Measurements from ENCODE around the gene SMG6.
A peak's percentile ranks its signal among the peaks of the same experiment; 100 is the strongest.
"Not testable (repeated sequence)": the region's sequence is repeated elsewhere in the genome, so short reads cannot be mapped to it uniquely, and the experiment has no call there.

The SMG6 gene

GRCh38 chr17:2302778-2303203 is 794 bp downstream of the SMG6 start:
- no peak for DNase-seq

GRCh38 chr17:2299756-2300155 is 3.8 kb downstream of the SMG6 start:
- DNase-seq: no peak

DNA sequence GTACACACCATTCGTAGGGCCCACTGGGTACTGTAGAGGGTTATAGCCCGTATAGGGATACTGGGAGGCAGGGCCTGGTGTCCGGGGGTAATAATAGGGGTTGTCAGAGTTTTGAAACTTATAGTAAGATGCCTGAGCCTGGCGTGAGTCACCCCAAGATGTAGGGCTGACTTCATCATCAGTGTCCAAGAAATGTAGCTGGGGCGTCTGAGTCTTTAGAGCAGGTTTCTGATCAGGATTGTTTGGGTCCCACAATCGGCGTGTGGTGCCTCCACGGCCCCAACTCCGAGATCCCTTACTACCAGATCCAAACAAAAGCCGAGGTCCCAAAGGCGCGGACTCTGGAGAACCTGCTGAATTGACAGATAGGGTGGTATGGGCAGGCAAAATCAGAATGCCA is 4.4 kb downstream of the SMG6 start:
- no peak for DNase-seq

DNA sequence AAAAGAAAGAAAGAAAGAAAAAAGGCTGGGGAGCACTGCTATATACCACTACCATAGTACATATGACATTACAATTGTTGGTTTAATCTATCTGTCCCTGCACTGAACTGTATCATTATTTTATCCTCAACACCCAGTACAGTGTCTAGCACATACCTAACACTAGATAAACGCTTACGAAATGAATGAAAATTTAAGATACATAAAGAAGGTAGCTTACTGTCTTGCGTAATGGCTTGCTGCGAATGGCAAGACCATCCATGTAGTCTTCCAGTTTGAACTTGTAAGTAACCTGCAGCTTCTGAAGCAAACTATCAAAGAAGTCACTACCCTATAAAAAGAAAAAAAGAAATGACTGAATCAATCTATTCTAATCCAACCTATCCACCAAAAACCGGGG is 6.6 kb downstream of the SMG6 start:
- DNase-seq: no peak

DNA sequence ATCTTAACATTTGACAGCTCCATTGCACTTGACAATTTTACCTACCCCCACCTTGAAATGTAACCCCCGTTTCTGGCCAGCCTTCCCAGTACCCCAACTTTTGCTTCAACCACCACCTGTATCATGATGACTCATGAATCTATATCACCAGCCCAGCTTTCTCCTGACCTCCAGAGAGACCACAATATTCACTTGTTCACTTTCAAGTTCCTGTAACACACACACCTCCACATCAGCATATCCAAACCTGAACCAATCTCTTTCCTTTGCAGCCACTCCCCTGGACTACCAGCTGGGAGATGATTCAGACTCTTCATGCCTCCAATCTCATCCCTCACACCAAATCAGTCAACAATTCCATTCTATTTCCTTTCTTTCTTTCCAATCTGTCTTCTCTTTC is 8.0 kb downstream of the SMG6 start:
- DNase-seq: no peak

GRCh38 chr17:2292100-2292499 is 11.5 kb downstream of the SMG6 start:
- DNase-seq: no peak

DNA sequence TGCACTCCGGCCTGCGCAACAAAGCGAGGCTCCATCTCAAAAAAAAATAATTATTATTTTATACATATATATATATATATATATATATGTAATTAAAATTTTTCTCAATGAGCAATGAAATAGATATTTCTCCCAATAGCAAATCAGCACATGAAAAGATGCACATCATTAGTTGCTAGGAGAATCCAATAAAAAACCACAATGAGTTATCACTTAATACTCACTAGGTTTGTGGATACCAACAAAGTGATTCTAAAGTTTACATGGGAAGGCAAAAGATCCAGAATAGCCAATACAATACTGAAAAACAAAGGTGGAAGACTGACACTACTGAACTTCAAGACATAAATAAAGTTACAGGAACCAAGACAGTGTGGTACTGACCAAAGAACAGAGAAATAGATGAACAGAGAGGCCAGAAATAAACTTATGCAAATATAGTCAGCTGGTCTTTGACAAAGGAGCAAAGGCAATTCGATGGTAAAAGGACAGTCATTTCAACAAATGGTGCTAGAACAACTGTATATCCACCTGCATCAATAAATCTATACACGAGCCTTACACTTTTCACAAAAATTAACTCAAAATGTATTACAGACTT is 13.6 kb downstream of the SMG6 start:
- DNase-seq: no peak

DNA sequence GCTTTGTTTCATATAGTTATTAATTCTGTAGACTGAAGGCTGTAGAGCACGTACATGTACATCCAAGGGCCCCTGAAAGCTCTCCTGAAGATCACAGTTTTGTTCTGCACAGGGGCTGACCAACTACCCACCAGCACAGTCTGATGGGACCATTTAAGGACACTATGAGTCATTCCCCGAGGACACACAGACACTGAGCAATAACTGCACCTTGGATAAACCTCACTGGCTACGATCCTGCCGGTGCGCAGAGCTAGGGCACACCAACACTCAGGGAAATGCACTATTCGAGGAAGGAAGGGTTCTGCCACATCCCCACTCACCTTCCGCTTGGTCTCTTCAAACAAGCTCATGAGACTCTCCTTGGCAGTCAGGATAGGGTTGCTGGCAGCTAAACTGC is 20.3 kb downstream of the SMG6 start:
- no peak for DNase-seq

DNA sequence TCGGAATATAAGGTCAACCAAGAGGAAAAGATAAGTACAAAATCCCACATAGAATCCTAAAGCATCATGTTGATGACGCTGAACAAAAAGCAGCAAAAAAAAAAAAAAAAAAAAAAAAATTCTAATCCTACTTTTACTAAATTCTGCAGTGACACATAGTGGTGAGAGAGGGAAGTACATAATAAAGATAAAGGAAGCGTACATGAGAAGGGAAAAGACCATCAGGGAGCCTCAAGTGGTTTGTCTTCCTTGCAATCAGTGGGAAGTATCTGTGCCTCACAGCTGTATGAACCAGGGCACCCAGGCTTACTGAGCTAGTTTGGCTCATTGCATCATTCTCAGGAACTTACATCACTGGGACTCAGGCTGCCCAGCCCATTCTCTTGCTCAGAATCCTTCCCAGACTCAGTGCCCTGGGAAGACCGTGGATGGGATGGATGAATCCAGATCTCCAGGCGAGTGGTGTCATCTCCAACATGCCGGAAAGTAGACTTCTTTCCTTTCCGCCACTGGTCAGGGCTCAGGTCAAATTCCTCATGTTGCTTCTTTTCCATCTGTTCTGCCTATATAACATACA is 21.2 kb downstream of the SMG6 start:
- peak; percentile 47 to 50 for DNase-seq

DNA sequence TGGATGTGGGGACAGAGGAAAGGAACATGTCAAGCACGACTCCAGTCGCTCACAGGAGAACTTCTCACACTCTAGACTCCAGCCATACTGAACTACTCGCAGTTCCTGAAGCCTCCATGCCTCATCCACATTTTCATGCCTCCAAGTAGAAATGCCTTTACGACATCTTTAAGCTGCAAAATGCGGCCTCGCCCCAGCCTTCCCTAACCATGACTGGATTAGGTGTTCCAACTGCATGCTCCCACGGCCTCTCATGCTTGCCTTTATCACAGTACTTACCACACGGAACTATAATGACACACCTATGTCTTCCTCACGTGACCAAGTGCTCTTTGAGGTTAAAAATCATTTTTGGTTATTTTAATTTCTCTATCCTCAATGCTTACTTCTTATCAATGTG is 23.9 kb downstream of the SMG6 start:
- DNase-seq: no peak

DNA sequence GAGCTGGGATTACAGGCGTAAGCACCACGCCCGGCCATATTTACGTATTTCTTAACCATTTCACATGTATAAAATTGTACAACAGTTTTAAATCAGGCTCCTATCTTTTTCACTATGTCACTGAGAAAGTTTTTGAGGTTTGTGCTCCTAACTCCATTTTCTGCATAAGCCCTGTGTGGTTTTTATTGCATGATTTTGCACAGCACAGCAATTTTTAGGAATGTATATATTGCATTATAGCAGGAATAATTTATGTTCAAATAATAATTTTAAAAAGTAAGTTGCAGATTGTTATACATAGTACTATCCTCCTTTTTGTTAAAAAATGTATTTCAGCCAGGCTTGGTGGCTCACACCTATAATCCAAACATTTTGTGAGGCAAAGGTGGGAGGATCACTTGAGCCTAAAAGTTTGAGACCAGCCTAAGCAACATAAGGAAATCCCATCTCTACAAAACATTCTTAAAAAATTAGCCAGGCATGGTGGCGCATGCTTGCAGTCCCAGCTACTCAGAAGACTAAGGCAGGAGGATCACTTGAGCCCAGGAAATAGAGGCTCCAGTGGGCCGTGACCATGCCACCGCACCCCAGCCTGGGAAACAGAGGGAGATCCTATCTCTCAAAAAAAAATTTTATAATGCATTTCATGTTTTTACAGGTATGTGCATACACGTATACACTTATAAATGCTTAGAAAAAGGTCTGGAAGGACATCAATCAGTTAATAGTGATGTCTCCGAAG is 26.0 kb downstream of the SMG6 start:
- no peak for DNase-seq

GRCh38 chr17:2275722-2276121 is 27.9 kb downstream of the SMG6 start:
- DNase-seq: no peak

- DNase-seq: no peak
Measured at GRCh38 chr17:2274414-2274813, 29.2 kb downstream of the SMG6 start.

DNA sequence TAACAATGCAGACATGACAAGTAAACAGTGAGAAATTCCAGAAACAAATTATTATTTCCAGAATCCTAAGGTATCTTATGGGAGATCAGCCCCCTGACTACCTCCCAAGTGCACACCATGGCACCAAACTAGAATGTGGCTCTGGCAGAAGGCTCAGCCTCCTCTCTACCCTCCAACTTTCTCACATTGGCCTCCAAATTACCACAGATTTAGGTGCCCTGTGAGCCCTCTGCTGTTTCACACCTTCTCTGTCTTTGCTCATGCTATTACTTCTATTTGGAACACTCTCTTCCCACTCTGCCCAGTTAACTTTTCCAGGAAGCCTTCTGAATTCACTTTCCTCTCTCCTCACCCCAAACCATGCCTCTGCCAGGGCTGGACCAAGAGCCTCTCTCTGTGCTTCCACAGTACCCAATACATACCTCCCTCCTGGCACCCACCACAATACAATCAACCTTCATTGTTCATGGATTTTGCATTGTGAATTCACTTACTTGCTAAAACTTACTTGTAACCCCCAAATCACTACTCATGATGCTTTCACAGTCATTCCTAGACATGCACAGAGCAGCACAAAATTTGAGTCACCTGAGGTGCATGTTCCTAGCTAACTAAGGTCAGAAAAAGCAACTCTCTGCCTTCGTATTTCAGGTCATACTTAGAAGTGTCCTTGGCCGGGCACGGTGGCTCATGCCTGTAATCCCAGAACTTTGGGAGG is 31.4 kb downstream of the SMG6 start:
- DNase-seq: no peak

- no peak for DNase-seq
Measured at GRCh38 chr17:2267354-2267753, 36.2 kb downstream of the SMG6 start.

DNA sequence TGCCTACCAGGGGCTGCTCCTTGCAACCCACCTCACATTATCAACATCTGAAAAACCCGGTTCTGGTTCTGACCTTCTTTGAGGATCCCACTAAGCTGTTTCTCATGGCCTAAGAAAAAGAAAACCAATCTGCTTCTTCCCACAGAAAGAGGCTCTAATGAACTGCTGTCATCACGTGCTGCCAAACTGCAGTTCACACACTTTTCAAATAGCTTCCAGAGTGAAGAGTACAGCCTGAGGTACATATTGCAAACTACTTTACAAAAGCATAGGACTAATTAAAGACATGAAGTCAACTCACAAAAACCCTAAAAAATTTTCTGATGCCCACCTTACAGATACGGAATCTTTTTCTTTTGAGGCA is 36.7 kb downstream of the SMG6 start:
- DNase-seq: no peak

DNA sequence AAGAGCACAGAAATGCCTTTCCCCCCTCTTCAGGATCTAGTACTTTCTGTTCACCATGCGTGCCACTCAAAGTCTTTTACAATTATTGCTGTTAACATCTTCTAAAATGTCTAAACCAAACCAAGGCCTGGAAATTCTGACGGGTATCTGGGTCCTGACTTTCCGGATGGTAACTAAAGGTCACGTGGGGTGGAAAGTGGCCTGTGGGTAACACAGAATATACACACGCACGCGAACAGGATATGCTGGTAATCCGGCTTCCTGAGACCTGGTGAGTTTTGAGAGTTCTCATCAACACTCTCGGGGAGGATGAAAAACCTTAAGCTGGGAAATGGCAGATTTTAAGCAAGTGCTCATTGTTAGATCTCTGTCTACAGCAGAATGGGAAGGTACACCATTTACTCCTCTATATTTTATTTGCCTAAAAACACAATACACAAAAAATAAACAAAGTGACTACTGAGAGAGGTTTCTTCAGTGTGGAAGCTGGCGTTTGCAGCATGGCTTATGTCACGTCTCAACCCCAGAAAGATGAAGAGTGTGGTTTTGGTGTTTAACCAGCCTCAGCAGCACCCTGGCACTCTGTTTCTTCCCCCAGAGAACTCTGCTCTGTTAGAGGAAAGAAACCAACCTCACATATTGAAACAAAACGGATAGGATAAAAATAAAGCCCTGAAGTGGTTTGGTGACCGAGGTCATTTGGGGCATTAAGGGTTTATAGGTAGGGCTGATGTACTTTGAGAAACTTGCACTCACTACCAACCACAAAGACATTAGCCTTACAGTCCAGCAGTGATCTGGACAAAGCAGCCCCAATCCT is 37.3 kb downstream of the SMG6 start:
- DNase-seq: no peak

DNA sequence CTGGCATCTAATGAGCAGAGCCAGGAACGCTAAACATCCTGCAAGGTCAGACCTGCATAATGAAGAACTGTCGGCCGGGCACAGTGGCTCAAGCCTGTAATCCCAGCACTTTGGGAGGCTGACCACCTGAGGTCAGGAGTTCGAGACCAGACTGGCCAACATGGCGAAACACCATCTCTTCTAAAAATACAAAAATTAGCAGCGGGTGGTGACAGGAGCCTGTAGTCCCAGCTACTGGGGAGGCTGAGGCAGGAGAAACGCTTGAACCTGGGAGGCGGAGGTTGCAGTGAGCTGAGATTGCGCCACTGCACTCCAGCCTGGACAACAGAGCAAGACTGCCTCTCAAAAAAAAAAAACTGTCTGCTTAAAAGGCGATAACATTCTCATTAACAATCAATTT is 38.4 kb downstream of the SMG6 start:
- DNase-seq: not testable (repeated sequence)

DNA sequence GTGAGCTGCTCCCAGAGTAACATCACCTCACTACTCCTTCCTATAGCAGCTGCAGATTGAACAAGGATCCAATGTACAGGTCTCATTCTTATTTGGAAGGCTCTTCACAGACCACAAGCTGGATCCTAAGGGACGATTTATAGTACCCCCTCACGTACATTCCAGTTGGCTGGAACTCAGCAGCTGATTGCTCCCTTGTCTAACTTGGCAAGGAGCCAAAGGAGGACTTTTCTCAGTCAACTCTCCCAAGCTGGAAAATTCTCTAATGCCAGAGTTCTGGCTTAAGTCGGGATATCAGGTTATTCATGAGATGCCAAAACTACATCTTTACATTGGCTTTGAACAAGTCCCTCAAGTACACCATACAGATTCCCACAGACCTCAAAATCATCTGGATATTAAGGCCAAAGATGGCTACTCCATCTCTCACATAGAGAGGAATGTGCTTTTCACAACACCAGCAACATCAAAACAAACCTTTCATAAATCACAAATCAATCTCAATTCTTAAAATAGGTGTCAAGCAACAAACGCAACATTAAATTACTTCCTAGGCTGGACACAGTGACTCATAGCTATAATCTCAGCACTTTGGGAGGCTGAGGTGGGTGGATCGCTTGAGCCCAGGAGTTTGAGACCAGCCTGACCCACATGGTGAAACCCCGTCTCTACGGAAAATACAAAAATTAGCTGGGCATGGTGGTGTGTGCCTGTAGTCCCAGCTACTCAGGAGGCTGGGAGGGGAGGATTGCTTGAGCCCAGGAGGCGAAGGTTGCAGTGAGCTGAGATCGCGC is 39.3 kb downstream of the SMG6 start:
- DNase-seq: peak in 1 of 2 experiments; percentile 22

DNA sequence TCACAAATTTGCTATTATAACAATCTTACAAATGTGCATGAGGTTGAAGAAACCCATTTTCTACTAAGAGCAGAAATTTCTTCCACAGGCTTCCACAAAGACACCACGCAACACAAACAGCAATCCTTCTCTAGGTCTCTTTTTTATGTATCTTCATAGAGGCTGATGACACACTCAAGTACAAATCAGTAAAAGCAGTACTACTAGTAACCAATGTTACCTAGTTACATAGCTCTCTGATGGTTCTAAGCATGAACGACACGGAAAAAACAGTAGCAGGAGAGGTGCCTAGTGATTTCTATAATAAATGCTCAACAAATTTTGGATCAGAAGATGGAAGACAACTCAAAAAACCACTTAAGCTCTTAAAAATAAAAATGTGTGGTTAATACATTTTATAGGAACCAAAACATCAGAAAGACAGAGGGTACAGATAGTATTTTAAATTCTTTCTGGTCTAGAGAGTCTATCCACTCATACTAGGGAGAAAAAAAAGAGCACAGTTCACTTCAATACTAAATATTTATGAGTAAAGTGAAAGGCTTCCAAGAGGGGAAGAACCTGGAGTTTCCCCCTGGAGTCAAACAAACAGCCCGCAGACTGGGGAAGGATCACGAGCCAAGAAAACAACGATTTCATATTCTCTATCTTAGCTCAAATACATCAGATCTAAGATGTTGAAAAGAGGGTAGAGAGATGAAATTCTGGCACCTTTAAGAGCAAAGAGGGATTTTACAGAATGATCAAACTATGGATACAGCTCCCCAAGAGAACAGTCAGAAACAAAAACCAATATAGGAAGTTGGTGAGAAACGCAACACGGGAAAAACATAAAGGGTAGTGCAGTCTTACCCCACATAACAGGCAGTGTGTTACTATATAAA is 40.2 kb downstream of the SMG6 start:
- DNase-seq: no peak

- no peak for DNase-seq
Measured at GRCh38 chr17:2262135-2262587, 41.4 kb downstream of the SMG6 start.
